ENCODE measurements around the gene GRP. TPM values are rescaled to one million over a fixed set of nuclear protein-coding genes. Genes with fewer than 3 reads are reported as not detected.

The GRP gene
- total RNA-seq, 1 donor from 2014 or later = not detected

Other genes starting within 250 kb of the GRP start
- 18.5 and 21.4 TPM in 2 replicates for gene SEC11C, start 80.3 kb upstream of the GRP start, total RNA-seq
- not detected in 2 replicates for gene RAX, start 53.3 kb downstream of the GRP start, total RNA-seq
- not detected in 2 replicates for gene CPLX4, start 98.5 kb downstream of the GRP start, total RNA-seq
- 66.0 and 78.2 TPM in 2 replicates for gene LMAN1, start 139.1 kb downstream of the GRP start, total RNA-seq

Measured in lung microvascular endothelial cell (primary cell).